Bronchial epithelial cell (primary cell): ENCODE data around the gene TP53. TPM values are rescaled to one million over a fixed set of nuclear protein-coding genes. Genes with fewer than 3 reads are reported as not detected.

Experiments
- DNase-seq: peaks from one replicate; pipeline ENCODE4 v3.0.0-alpha.2; 2010; ENCODE audit warnings: low read depth
- FAIRE-seq: peaks from 2 replicates; lab custom pipeline; 2011; peaks lifted over from hg19 to GRCh38; lab: Jason Lieb, UNC
- H3K27me3 ChIP-seq: 2 replicates; pipeline ENCODE4 v1.5.1; 2011; ENCODE audit warnings: low read length; ENCODE audit not compliant: control insufficient read depth, insufficient read depth
- H3K36me3 ChIP-seq: 2 replicates; pipeline ENCODE4 v1.5.1; 2011; ENCODE audit warnings: low read length; ENCODE audit not compliant: control insufficient read depth, insufficient read depth
- H3K4me3 ChIP-seq: 2 replicates; pipeline ENCODE4 v1.5.1; 2011; ENCODE audit warnings: mild to moderate bottlenecking, low read depth, low read length, control low read depth
- CTCF ChIP-seq: IDR thresholded peaks from 2 replicates; pipeline ENCODE4 v1.5.1; 2011; ENCODE audit warnings: mild to moderate bottlenecking, moderate library complexity, low read length, control low read depth, inconsistent platforms; ENCODE audit not compliant: insufficient read depth, severe bottlenecking
- total RNA-seq: library from RNA; depleted of rRNA; stranded (reverse); fragments of >200 nt; gene quantifications from 2 replicates; pipeline ENCODE4 v1.2.1, GENCODE V29; 2014

Gene TP53
- total RNA-seq, 1 donor from 2014 or later, result 9.2 TPM

- Histone ChIP-seq H3K4me3 (no peak overlapping the region), H3K27me3 (no peaks in the 10 kb centered on the region), H3K36me3 (peaks cover 10% of the 10 kb centered on the region)
- FAIRE-seq (no peak), DNase-seq (no peak)
- TF ChIP-seq CTCF, result no peak
These were observed 10.7 kb upstream of the TP53 start for GRCh38 chr17:7697828-7698588.

GRCh38 chr17:7695586-7695985 lies 8.3 kb upstream of the TP53 start:
- no peak for DNase-seq
- FAIRE-seq, result no peak
- H3K36me3 ChIP-seq, result peaks cover 4% of the 10 kb centered on the region
- H3K27me3 ChIP-seq, result no peaks in the 10 kb centered on the region
- no peak for TF ChIP-seq CTCF
- H3K4me3 ChIP-seq, result no peak overlapping the region

- TF ChIP-seq CTCF, result no peak
- DNase-seq, result no peak
These were observed 1.6 kb upstream of the TP53 start for GRCh38 chr17:7688808-7689316.

GRCh38 chr17:7687908-7688807 lies 868 bp upstream of the TP53 start, which contains the start of gene WRAP53:
TSS of gene WRAP53 (plus strand) at chr17:7688477. CDS start at chr17:7688649, 172 bp downstream.
- DNase-seq (peak; percentile 96), FAIRE-seq (no peak)
- peak within 1 kb of the TSS; percentile 59 for H3K4me3 ChIP-seq
- no peaks in the 10 kb centered on the region for H3K27me3 ChIP-seq
- peak; percentile 94 for TF ChIP-seq CTCF
- H3K36me3 ChIP-seq, result peaks cover 1% of the 10 kb centered on the region

More at GRCh38 chr17:7688808-7689316, 1.6 kb upstream of the TP53 start:
- Histone ChIP-seq H3K4me3 (peak overlapping the region; percentile 59), H3K27me3 (no peaks in the 10 kb centered on the region), H3K36me3 (peaks cover 3% of the 10 kb centered on the region)
- no peak for FAIRE-seq

GRCh38 chr17:7686222-7687071 lies 843 bp downstream of the TP53 start:
- H3K36me3 ChIP-seq, result peaks cover 1% of the 10 kb centered on the region
- TF ChIP-seq CTCF, result no peak
- H3K4me3 ChIP-seq, result peak overlapping the region; percentile 59
- FAIRE-seq (no peak), DNase-seq (peak; percentile 69)
- no peaks in the 10 kb centered on the region for H3K27me3 ChIP-seq
